GM23338 (cell line): ENCODE data around the gene PRPS2. TPM values are rescaled to one million over a fixed set of nuclear protein-coding genes. Genes with fewer than 3 reads are reported as not detected.

ENCODE experiments used
- ATAC-seq: fragments of 200-7000 bp; cut with Tn5 transposase; 3 replicates; pipeline ENCODE4 v1.9.1; 2020
- DNase-seq: peaks from one replicate; pipeline ENCODE4 v3.0.0-alpha.2; 2015; ENCODE audit warnings: low spot score
- H2AFZ ChIP-seq: fragments of 200-600 bp; sonication (generic); 2 replicates; pipeline ENCODE4 v1.8.0; 2016; ENCODE audit warnings: antibody characterized with exemption, mild to moderate bottlenecking, moderate library complexity
- H3F3A ChIP-seq: fragments of 200-600 bp; sonication (generic); replicated peaks from 2 replicates; pipeline ENCODE4 v1.8.0; 2017; ENCODE audit warnings: antibody characterized with exemption, mixed run types, low read depth
- H3K27ac ChIP-seq: fragments of 200-600 bp; sonication (generic); 2 replicates; pipeline ENCODE4 v1.6.1; 2016; ENCODE audit warnings: low read depth
- H3K27me3 ChIP-seq: fragments of 200-600 bp; sonication (generic); 2 replicates; pipeline ENCODE4 v1.8.0; 2016; ENCODE audit warnings: mild to moderate bottlenecking, mixed run types, moderate library complexity; ENCODE audit not compliant: insufficient read depth
- H3K36me3 ChIP-seq: fragments of 200-600 bp; sonication (generic); 2 replicates; pipeline ENCODE4 v1.8.0; 2016; ENCODE audit warnings: mild to moderate bottlenecking; ENCODE audit not compliant: insufficient read depth
- H3K4me1 ChIP-seq: fragments of 200-600 bp; sonication (generic); 2 replicates; pipeline ENCODE4 v1.8.0; 2016; ENCODE audit warnings: mild to moderate bottlenecking, moderate library complexity; ENCODE audit not compliant: insufficient read depth
- H3K4me2 ChIP-seq: fragments of 200-600 bp; sonication (generic); 2 replicates; pipeline ENCODE4 v1.7.1; 2017; ENCODE audit warnings: mixed run types
- H3K4me3 ChIP-seq: fragments of 200-600 bp; sonication (generic); 2 replicates; pipeline ENCODE4 v1.6.1; 2016; ENCODE audit warnings: mixed run types
- H3K79me2 ChIP-seq: fragments of 200-600 bp; sonication (generic); replicated peaks from 2 replicates; pipeline ENCODE4 v1.8.0; 2017; ENCODE audit warnings: mild to moderate bottlenecking; ENCODE audit not compliant: insufficient read depth
- H3K9me2 ChIP-seq: fragments of 200-600 bp; sonication (generic); 2 replicates; pipeline ENCODE4 v1.8.0; 2017; ENCODE audit not compliant: insufficient read depth
- H4K20me1 ChIP-seq: fragments of 200-600 bp; sonication (generic); replicated peaks from 2 replicates; pipeline ENCODE4 v1.8.0; 2017; ENCODE audit warnings: mild to moderate bottlenecking; ENCODE audit not compliant: insufficient read depth
- H3K27ac Mint-ChIP-seq: 2 replicates; pipeline ENCODE4 v1.8.0; 2020; ENCODE audit warnings: inconsistent platforms, mild to moderate bottlenecking, moderate library complexity, mixed read lengths
- H3K27me3 Mint-ChIP-seq: 3 replicates; pipeline ENCODE4 v1.8.0; 2022; ENCODE audit warnings: low read depth, mild to moderate bottlenecking, moderate library complexity, mixed read lengths, inconsistent platforms; ENCODE audit not compliant: insufficient read depth, poor library complexity
- H3K36me3 Mint-ChIP-seq: 3 replicates; pipeline ENCODE4 v1.8.0; 2021; ENCODE audit warnings: low read depth, mild to moderate bottlenecking, inconsistent platforms, moderate library complexity, mixed read lengths
- H3K4me1 Mint-ChIP-seq: 3 replicates; pipeline ENCODE4 v1.8.0; 2020; ENCODE audit warnings: mild to moderate bottlenecking, inconsistent platforms, mixed read lengths
- H3K4me3 Mint-ChIP-seq: 3 replicates; pipeline ENCODE4 v1.8.0; 2021; ENCODE audit warnings: moderate library complexity, mild to moderate bottlenecking, inconsistent platforms, mixed read lengths
- H3K9me3 Mint-ChIP-seq: 3 replicates; pipeline ENCODE4 v1.8.0; 2020; ENCODE audit warnings: moderate library complexity, mild to moderate bottlenecking, inconsistent platforms, mixed read lengths
- POLR2AphosphoS5 ChIP-seq: IDR thresholded peaks from 2 replicates; pipeline ENCODE4 v1.6.1; 2016; ENCODE audit warnings: antibody characterized with exemption, low read depth
- STAT1 ChIP-seq: IDR thresholded peaks from one replicate; pipeline ENCODE4 v1.6.1; 2016; ENCODE audit warnings: antibody characterized with exemption; ENCODE audit not compliant: unreplicated experiment
- ZNF331 ChIP-seq: fragments of 250-450 bp; sonication (Bioruptor Pico); IDR thresholded peaks from 2 replicates; pipeline ENCODE4 v1.5.0; 2020; ENCODE audit warnings: low read depth, mild to moderate bottlenecking, moderate library complexity
- polyA plus RNA-seq: library from polyadenylated mRNA; unstranded; fragments of >200 nt; fragmentation: Nextera tagmentation; extraction: Ambion mirVana; gene quantifications from 2 replicates; pipeline ENCODE4 v1.2.1, GENCODE V29; 2016
- total RNA-seq: library from RNA; depleted of rRNA; stranded (reverse); fragments of >200 nt; shearing (Covaris generic); gene quantifications from 2 replicates; pipeline ENCODE4 v1.2.3, GENCODE V29; 2014
- TF ChIP-seq, protein P1 (sequence below): fragments of 250-450 bp; sonication (Bioruptor Pico); IDR thresholded peaks from 2 replicates; pipeline ENCODE4 v1.5.0; 2020; ENCODE audit warnings: mild to moderate bottlenecking, moderate library complexity
- TF ChIP-seq, protein P2 (sequence below), 2 experiments: fragments of 200-600 bp in 1 of 2; sonication (generic) in 1 of 2; conservative IDR thresholded peaks; 2 replicates each; pipeline versions ENCODE4 v1.5.1 to v1.6.1; 2016 to 2017; ENCODE audit warnings: antibody characterized with exemption in 2 of 2, low read depth in 2 of 2, mild to moderate bottlenecking in 2 of 2, moderate library complexity in 1 of 2

Gene PRPS2
- total and polyA plus RNA-seq, 2 experiments from 2014 or later: 46.4 to 49.3 TPM

DNA sequence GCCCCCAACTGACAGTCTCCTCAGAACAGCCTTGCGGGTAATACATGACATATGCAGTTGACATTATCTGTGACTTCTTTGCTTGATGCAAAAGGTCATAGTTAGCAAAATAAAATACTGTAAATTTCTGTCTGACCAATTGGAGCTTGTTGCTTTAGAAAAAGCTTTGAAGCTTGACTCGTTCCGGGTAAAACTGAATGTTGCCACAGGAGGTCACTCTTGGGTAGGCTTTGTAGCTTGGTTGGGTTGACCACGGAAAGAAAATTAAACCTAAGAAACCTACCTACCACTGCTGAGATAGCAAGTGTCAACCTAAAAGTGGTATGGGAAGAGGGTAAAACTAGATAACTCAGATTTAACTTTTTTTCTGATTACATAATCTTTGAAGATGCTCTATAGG, 23.2 kb downstream of the PRPS2 start:
- H3K9me3 Mint-ChIP-seq: no peaks in the 10 kb centered on the region
- no peak overlapping the region for H3K4me2 ChIP-seq
- H4K20me1 ChIP-seq: no peaks in the 10 kb centered on the region
- H3F3A ChIP-seq: no peaks in the 10 kb centered on the region
- H3K27me3 ChIP-seq: no peaks in the 10 kb centered on the region
- TF ChIP-seq, protein P1, sequence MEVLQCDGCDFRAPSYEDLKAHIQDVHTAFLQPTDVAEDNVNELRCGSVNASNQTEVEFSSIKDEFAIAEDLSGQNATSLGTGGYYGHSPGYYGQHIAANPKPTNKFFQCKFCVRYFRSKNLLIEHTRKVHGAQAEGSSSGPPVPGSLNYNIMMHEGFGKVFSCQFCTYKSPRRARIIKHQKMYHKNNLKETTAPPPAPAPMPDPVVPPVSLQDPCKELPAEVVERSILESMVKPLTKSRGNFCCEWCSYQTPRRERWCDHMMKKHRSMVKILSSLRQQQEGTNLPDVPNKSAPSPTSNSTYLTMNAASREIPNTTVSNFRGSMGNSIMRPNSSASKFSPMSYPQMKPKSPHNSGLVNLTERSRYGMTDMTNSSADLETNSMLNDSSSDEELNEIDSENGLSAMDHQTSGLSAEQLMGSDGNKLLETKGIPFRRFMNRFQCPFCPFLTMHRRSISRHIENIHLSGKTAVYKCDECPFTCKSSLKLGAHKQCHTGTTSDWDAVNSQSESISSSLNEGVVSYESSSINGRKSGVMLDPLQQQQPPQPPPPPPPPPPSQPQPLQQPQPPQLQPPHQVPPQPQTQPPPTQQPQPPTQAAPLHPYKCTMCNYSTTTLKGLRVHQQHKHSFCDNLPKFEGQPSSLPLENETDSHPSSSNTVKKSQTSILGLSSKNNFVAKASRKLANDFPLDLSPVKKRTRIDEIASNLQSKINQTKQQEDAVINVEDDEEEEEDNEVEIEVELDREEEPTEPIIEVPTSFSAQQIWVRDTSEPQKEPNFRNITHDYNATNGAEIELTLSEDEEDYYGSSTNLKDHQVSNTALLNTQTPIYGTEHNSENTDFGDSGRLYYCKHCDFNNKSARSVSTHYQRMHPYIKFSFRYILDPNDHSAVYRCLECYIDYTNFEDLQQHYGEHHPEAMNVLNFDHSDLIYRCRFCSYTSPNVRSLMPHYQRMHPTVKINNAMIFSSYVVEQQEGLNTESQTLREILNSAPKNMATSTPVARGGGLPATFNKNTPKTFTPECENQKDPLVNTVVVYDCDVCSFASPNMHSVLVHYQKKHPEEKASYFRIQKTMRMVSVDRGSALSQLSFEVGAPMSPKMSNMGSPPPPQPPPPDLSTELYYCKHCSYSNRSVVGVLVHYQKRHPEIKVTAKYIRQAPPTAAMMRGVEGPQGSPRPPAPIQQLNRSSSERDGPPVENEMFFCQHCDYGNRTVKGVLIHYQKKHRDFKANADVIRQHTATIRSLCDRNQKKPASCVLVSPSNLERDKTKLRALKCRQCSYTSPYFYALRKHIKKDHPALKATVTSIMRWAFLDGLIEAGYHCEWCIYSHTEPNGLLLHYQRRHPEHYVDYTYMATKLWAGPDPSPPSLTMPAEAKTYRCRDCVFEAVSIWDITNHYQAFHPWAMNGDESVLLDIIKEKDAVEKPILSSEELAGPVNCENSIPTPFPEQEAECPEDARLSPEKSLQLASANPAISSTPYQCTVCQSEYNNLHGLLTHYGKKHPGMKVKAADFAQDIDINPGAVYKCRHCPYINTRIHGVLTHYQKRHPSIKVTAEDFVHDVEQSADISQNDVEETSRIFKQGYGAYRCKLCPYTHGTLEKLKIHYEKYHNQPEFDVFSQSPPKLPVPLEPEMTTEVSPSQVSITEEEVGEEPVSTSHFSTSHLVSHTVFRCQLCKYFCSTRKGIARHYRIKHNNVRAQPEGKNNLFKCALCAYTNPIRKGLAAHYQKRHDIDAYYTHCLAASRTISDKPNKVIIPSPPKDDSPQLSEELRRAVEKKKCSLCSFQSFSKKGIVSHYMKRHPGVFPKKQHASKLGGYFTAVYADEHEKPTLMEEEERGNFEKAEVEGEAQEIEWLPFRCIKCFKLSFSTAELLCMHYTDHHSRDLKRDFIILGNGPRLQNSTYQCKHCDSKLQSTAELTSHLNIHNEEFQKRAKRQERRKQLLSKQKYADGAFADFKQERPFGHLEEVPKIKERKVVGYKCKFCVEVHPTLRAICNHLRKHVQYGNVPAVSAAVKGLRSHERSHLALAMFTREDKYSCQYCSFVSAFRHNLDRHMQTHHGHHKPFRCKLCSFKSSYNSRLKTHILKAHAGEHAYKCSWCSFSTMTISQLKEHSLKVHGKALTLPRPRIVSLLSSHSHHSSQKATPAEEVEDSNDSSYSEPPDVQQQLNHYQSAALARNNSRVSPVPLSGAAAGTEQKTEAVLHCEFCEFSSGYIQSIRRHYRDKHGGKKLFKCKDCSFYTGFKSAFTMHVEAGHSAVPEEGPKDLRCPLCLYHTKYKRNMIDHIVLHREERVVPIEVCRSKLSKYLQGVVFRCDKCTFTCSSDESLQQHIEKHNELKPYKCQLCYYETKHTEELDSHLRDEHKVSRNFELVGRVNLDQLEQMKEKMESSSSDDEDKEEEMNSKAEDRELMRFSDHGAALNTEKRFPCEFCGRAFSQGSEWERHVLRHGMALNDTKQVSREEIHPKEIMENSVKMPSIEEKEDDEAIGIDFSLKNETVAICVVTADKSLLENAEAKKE (CRISPR knock-in tag): no peak
- TF ChIP-seq POLR2AphosphoS5 (no peak), STAT1 (no peak), ZNF331 (CRISPR knock-in tag) (no peak)
- TF ChIP-seq, protein P2, sequence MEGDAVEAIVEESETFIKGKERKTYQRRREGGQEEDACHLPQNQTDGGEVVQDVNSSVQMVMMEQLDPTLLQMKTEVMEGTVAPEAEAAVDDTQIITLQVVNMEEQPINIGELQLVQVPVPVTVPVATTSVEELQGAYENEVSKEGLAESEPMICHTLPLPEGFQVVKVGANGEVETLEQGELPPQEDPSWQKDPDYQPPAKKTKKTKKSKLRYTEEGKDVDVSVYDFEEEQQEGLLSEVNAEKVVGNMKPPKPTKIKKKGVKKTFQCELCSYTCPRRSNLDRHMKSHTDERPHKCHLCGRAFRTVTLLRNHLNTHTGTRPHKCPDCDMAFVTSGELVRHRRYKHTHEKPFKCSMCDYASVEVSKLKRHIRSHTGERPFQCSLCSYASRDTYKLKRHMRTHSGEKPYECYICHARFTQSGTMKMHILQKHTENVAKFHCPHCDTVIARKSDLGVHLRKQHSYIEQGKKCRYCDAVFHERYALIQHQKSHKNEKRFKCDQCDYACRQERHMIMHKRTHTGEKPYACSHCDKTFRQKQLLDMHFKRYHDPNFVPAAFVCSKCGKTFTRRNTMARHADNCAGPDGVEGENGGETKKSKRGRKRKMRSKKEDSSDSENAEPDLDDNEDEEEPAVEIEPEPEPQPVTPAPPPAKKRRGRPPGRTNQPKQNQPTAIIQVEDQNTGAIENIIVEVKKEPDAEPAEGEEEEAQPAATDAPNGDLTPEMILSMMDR (conservative IDR thresholded peaks at IDR 0.05; ENCODE audit: low read depth in 2 of 2): peak; percentile 62 to 63
- H3K27ac Mint-ChIP-seq: no peak overlapping the region
- no peak overlapping the region for H3K27ac ChIP-seq
- peaks cover 23% of the 10 kb centered on the region for H3K4me1 Mint-ChIP-seq
- ATAC-seq (peak; percentile 42; the same call in 2 of the 3 replicates), DNase-seq (peak; percentile 62)
- peaks cover 10% of the 10 kb centered on the region for H3K4me1 ChIP-seq
- H2AFZ ChIP-seq: no peak overlapping the region
- peaks cover 55% of the 10 kb centered on the region for H3K36me3 Mint-ChIP-seq
- H3K27me3 Mint-ChIP-seq: no peaks in the 10 kb centered on the region
- no peaks in the 10 kb centered on the region; the same call in 1 of the 2 replicates for H3K36me3 ChIP-seq
- no peak overlapping the region for H3K4me3 ChIP-seq
- H3K4me3 Mint-ChIP-seq: no peak overlapping the region
- H3K79me2 ChIP-seq: no peaks in the 10 kb centered on the region
- H3K9me2 ChIP-seq: no peaks in the 10 kb centered on the region
